ENCODE data around the gene CYB5RL.

DNA sequence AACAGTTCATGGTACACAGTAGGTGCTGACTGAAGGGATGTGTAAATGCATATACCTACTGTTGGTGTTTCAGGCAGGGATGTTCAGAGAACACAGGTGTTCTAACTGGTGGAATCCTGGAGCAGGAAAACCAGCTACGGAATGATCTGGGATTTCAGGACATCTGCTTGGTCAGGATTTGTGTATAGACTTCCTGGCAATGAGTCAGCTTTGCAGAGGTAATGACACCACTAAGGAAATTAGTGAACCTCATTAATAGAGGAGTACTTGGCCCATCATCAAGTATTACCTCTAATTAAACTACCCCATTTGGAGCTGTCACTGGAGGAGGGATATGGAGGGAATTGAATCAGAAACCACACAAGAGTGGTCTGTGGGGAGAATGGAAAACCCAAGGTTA is 7.5 kb upstream of the CYB5RL start:
- TF ChIP-seq, protein P1, sequence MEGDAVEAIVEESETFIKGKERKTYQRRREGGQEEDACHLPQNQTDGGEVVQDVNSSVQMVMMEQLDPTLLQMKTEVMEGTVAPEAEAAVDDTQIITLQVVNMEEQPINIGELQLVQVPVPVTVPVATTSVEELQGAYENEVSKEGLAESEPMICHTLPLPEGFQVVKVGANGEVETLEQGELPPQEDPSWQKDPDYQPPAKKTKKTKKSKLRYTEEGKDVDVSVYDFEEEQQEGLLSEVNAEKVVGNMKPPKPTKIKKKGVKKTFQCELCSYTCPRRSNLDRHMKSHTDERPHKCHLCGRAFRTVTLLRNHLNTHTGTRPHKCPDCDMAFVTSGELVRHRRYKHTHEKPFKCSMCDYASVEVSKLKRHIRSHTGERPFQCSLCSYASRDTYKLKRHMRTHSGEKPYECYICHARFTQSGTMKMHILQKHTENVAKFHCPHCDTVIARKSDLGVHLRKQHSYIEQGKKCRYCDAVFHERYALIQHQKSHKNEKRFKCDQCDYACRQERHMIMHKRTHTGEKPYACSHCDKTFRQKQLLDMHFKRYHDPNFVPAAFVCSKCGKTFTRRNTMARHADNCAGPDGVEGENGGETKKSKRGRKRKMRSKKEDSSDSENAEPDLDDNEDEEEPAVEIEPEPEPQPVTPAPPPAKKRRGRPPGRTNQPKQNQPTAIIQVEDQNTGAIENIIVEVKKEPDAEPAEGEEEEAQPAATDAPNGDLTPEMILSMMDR (IDR thresholded peaks at IDR 0.05) = no peak
- TF ChIP-seq EP300 (IDR thresholded peaks at IDR 0.05) (no peak), POLR2A (IDR thresholded peaks at IDR 0.05) (no peak)
